Neutrophil (primary cell): Measurements from ENCODE around the gene STT3A.
A peak's percentile ranks its signal among the peaks of the same experiment; 100 is the strongest.

Experiments used
- H3K27ac ChIP-seq: fragments of 200-600 bp; sonication (generic); 2 replicates; pipeline ENCODE4 v1.5.1; 2016; ENCODE audit warnings: mild to moderate bottlenecking, moderate library complexity
- H3K27me3 ChIP-seq: fragments of 200-600 bp; sonication (generic); 2 replicates; pipeline ENCODE4 v1.6.0; 2016; ENCODE audit warnings: mild to moderate bottlenecking
- H3K36me3 ChIP-seq: fragments of 200-600 bp; sonication (generic); 2 replicates; pipeline ENCODE4 v1.5.1; 2017
- H3K4me1 ChIP-seq, 2 experiments: fragments of 200-600 bp in 1 of 2; sonication (generic) in 1 of 2; 1 replicate in 1 of 2; 2 replicates in 1 of 2; pipeline versions ENCODE4 v1.5.1 to v1.6.1; 2013 to 2016; ENCODE audit warnings: low read depth in 1 of 2, low read length in 1 of 2, mild to moderate bottlenecking in 1 of 2, moderate library complexity in 1 of 2; ENCODE audit not compliant: control insufficient read depth in 1 of 2, insufficient read depth in 1 of 2
- H3K4me3 ChIP-seq, 2 experiments: fragments of 200-600 bp in 1 of 2; sonication (generic) in 1 of 2; 1 replicate in 1 of 2; 2 replicates in 1 of 2; pipeline ENCODE4 v1.5.1; 2013 to 2016; ENCODE audit warnings: low read depth in 1 of 2, low read length in 1 of 2, mild to moderate bottlenecking in 1 of 2, moderate library complexity in 1 of 2
- H3K9me3 ChIP-seq: fragments of 200-600 bp; sonication (generic); 2 replicates; pipeline ENCODE4 v1.5.1; 2016
- CTCF ChIP-seq: fragments of 200-600 bp; sonication (generic); IDR thresholded peaks from 2 replicates; pipeline ENCODE4 v1.5.1; 2016; ENCODE audit warnings: antibody characterized with exemption

STT3A gene

GRCh38 chr11:125625225-125625629, 32.6 kb downstream of the STT3A start:
- H3K9me3 ChIP-seq, result no peaks in the 10 kb centered on the region
- TF ChIP-seq CTCF, result no peak
- H3K27me3 ChIP-seq, result no peaks in the 10 kb centered on the region
- peaks cover 15 to 22% of the 10 kb centered on the region in 2 experiments for H3K4me1 ChIP-seq
- peak overlapping the region; percentile 73 to 93 for H3K4me3 ChIP-seq
- H3K36me3 ChIP-seq, result peaks cover 19% of the 10 kb centered on the region
- H3K27ac ChIP-seq, result peak overlapping the region; percentile 76

DNA sequence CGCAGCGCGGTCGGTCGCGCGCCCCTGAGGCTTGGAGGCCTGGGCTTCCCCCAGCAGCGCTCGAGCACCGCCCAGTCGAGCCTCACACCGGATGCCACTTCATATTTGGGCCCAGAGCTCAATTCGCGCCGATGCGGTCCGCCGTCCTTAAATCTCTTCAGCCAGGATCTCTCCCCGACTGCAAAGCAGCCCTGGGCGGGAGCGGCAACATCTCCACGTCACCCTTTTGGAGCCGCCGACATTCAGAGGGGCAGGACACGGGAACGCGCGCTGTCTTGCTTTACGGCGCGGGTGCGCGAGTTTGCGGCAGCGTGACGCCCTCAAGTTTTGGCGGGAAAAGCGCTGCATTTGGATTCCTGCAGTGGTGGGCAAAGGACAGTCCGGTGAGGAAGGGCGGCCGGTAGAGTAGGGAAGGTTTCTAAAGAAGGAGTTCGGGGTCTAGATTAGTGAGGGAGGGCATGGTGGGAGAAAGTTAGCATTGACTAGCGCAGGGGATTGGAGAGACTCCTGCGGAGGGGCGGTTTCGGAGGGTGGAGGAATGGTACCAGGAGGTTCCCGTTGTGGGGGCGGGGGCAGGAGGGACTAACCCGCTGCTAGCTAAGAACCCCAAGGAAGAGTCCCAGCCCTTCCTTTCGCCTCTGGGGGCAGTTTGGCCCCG, 33.1 kb downstream of the STT3A start:
- peaks cover 14% of the 10 kb centered on the region for H3K36me3 ChIP-seq
- no peaks in the 10 kb centered on the region for H3K9me3 ChIP-seq
- peak overlapping the region; percentile 76 for H3K27ac ChIP-seq
- no peaks in the 10 kb centered on the region for H3K27me3 ChIP-seq
- H3K4me3 ChIP-seq, result peak overlapping the region; percentile 73 to 93
- peaks cover 15 to 22% of the 10 kb centered on the region in 2 experiments for H3K4me1 ChIP-seq
- no peak for TF ChIP-seq CTCF

GRCh38 chr11:125626288-125626950, 33.8 kb downstream of the STT3A start:
- H3K27me3 ChIP-seq, result no peaks in the 10 kb centered on the region
- no peak for TF ChIP-seq CTCF
- peaks cover 7% of the 10 kb centered on the region for H3K36me3 ChIP-seq
- H3K4me3 ChIP-seq, result peak overlapping the region; percentile 73 to 93
- H3K4me1 ChIP-seq, result peaks cover 15 to 22% of the 10 kb centered on the region in 2 experiments
- no peaks in the 10 kb centered on the region for H3K9me3 ChIP-seq
- peak overlapping the region; percentile 76 for H3K27ac ChIP-seq

- Histone ChIP-seq H3K27ac (no peak overlapping the region), H3K27me3 (no peaks in the 10 kb centered on the region), H3K36me3 (no peaks in the 10 kb centered on the region), H3K4me3 (no peak overlapping the region), H3K4me1 (peaks cover 15 to 22% of the 10 kb centered on the region in 2 experiments), H3K9me3 (no peaks in the 10 kb centered on the region)
- no peak for TF ChIP-seq CTCF
Measured at GRCh38 chr11:125627236-125627910, 34.7 kb downstream of the STT3A start.

DNA sequence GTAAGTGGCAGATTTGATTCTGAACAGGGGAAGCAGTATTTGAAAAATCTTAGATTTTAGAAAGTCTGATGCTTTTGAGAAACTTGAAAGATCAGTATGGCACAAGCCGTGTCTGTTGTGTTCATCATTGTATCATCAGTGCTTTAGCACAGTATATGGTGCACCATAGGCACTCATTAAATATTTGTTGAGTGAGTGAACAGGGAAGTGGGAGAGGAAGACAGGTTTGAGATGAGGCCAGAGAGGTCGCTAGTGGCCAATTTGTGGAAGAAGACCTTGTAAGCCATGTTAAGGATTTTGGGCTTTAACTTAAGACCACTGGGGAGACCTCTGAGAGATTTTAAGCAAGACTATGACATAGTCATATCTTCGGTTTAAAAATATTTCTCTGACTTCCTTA, 45.2 kb downstream of the STT3A start:
- Histone ChIP-seq H3K4me1 (no peaks in the 10 kb centered on the region), H3K36me3 (peaks cover 5% of the 10 kb centered on the region)
- no peak for TF ChIP-seq CTCF

More for the DNA sequence above, 45.2 kb downstream of the STT3A start:
- no peak overlapping the region for H3K4me3 ChIP-seq
- no peaks in the 10 kb centered on the region for H3K9me3 ChIP-seq
- H3K27me3 ChIP-seq, result no peaks in the 10 kb centered on the region
- no peak overlapping the region for H3K27ac ChIP-seq
